GM12892 (cell line): ENCODE results near the gene FBXW12.

Experiments used
- POLR2A ChIP-seq: IDR thresholded peaks from 2 replicates; pipeline ENCODE4 v1.6.1; 2011; ENCODE audit warnings: low read depth, low read length, control low read depth
- POLR2AphosphoS5 ChIP-seq: IDR thresholded peaks from 2 replicates; pipeline ENCODE4 v1.6.1; 2011; ENCODE audit warnings: low read depth, low read length, control low read depth

DNA sequence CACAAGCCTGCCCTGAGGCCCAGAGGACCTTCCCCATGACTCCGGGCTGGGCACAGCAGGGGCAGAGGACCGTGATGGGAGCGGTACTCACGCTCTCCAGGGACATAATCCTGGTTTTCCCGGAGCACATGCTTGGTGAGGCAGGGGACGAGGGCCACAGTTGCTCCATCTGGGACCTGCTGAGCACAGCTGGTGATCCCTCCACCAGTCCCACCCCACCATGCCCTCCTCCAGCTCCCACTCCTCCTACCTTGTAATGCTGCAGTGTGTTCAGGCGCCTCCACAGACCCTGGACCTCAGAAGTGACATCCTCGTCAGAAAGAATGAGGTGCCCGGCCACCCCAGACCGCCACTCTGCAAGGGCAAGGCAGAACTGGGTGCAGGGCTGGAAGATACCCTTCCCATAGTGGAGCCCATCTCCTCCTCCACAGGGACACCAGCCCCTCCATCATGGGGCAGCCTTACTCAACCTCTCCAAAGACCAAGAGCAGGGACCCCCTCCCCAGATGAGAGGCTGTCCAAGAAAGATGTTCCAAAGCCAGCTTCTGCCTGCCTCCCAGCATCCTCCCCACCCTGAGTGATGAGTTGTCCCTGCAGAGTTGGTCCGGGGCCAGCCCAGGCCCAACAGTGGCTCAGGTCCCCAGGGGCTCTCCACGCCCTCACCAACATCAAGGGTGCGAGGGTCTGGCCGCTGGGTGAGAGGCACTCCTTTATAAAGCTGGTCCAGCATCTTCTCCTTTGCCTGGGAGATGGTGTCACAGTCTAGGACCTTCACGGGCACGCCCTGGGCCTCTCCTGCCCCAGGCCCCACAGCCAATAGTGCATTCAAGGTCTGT lies 38.4 kb downstream of the FBXW12 start:
- TF ChIP-seq POLR2AphosphoS5, result no peak
- TF ChIP-seq POLR2A, result no peak
